Measurements from ENCODE around the gene IL15RA.

DNA sequence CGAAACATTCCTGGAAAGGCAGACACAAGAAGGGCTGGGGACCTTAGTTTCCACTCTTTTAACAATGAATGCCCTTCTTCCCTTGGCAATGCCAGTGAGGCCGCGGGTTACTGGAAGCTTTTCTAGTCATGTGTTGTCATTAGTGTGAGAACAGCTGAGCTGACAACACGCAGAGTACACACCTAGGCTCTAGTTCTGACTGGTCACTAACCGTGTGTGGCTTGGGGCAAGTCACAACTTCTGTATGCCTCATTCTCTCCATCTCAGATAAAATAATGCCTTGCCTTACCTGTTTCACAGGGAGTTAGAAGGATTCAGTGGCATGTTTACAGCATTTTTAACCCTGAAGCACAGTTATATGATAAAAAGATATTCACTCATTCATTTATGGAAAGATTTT, 55.6 kb downstream of the IL15RA start:
- TF ChIP-seq CHD2 (IDR thresholded peaks at IDR 0.05; ENCODE audit: low read length, partially characterized antibody) (no peak), RFX5 (IDR thresholded peaks at IDR 0.05) (no peak), JUN (IDR thresholded peaks at IDR 0.05) (no peak), MYC (IDR thresholded peaks at IDR 0.05; ENCODE audit: borderline replicate concordance, low read length) (no peak), ESRRA (IDR thresholded peaks at IDR 0.05; ENCODE audit: borderline replicate concordance, low read length) (no peak), SMC3 (IDR thresholded peaks at IDR 0.05) (no peak), POLR2A (IDR thresholded peaks at IDR 0.05; ENCODE audit: low read length) (no peak), ZSCAN20 (CRISPR knock-in tag; IDR thresholded peaks at IDR 0.05) (no peak), CEBPB (IDR thresholded peaks at IDR 0.05) (no peak), RAD21 (conservative IDR thresholded peaks at IDR 0.05 in 1 of 2, IDR thresholded peaks at IDR 0.05 in 1 of 2) (no peak), SREBF2 (IDR thresholded peaks at IDR 0.05) (no peak)
- TF ChIP-seq, protein P1, sequence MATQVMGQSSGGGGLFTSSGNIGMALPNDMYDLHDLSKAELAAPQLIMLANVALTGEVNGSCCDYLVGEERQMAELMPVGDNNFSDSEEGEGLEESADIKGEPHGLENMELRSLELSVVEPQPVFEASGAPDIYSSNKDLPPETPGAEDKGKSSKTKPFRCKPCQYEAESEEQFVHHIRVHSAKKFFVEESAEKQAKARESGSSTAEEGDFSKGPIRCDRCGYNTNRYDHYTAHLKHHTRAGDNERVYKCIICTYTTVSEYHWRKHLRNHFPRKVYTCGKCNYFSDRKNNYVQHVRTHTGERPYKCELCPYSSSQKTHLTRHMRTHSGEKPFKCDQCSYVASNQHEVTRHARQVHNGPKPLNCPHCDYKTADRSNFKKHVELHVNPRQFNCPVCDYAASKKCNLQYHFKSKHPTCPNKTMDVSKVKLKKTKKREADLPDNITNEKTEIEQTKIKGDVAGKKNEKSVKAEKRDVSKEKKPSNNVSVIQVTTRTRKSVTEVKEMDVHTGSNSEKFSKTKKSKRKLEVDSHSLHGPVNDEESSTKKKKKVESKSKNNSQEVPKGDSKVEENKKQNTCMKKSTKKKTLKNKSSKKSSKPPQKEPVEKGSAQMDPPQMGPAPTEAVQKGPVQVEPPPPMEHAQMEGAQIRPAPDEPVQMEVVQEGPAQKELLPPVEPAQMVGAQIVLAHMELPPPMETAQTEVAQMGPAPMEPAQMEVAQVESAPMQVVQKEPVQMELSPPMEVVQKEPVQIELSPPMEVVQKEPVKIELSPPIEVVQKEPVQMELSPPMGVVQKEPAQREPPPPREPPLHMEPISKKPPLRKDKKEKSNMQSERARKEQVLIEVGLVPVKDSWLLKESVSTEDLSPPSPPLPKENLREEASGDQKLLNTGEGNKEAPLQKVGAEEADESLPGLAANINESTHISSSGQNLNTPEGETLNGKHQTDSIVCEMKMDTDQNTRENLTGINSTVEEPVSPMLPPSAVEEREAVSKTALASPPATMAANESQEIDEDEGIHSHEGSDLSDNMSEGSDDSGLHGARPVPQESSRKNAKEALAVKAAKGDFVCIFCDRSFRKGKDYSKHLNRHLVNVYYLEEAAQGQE (IDR thresholded peaks at IDR 0.05): no peak
- TF ChIP-seq, protein P2, sequence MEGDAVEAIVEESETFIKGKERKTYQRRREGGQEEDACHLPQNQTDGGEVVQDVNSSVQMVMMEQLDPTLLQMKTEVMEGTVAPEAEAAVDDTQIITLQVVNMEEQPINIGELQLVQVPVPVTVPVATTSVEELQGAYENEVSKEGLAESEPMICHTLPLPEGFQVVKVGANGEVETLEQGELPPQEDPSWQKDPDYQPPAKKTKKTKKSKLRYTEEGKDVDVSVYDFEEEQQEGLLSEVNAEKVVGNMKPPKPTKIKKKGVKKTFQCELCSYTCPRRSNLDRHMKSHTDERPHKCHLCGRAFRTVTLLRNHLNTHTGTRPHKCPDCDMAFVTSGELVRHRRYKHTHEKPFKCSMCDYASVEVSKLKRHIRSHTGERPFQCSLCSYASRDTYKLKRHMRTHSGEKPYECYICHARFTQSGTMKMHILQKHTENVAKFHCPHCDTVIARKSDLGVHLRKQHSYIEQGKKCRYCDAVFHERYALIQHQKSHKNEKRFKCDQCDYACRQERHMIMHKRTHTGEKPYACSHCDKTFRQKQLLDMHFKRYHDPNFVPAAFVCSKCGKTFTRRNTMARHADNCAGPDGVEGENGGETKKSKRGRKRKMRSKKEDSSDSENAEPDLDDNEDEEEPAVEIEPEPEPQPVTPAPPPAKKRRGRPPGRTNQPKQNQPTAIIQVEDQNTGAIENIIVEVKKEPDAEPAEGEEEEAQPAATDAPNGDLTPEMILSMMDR (IDR thresholded peaks at IDR 0.05): no peak
- TF ChIP-seq, protein P3, sequence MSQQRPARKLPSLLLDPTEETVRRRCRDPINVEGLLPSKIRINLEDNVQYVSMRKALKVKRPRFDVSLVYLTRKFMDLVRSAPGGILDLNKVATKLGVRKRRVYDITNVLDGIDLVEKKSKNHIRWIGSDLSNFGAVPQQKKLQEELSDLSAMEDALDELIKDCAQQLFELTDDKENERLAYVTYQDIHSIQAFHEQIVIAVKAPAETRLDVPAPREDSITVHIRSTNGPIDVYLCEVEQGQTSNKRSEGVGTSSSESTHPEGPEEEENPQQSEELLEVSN (IDR thresholded peaks at IDR 0.05; ENCODE audit: borderline replicate concordance, low read depth): no peak
